HEK293 (cell line): ENCODE data around the gene LRRTM4.

ENCODE experiments used
- CTCF ChIA-PET: fragments of 350-600 bp; formaldehyde crosslinking; extraction: SDS; loops from one replicate; lab custom pipeline; 2021; ENCODE audit warnings: antibody characterized with exemption; lab: Yijun Ruan, JAX
- POLR2A ChIA-PET: fragments of 300-600 bp; formaldehyde crosslinking; extraction: SDS; loops from one replicate; lab custom pipeline; 2020; ENCODE audit warnings: antibody characterized with exemption, inconsistent platforms; lab: Yijun Ruan, JAX
- H3K27ac ChIP-seq: fragments of 200-500 bp; sonication (Bioruptor generic); 2 replicates; pipeline ENCODE4 v1.5.1; 2014; ENCODE audit warnings: low read depth, low read length, control low read depth, inconsistent platforms; ENCODE audit errors: extremely low read depth
- H3K36me3 ChIP-seq, 2 experiments: fragments of 200-500 bp in 1 of 2; sonication (Bioruptor generic) in 1 of 2; 1 replicate in 1 of 2; 2 replicates in 1 of 2; pipeline ENCODE4 v1.5.1; 2014 to 2017; ENCODE audit warnings: inconsistent platforms in 2 of 2, low read length in 2 of 2; ENCODE audit not compliant: control insufficient read depth in 2 of 2, insufficient read depth in 1 of 2
- H3K4me1 ChIP-seq: fragments of 200-500 bp; sonication (Bioruptor generic); 2 replicates; pipeline ENCODE4 v1.5.1; 2014; ENCODE audit warnings: mild to moderate bottlenecking, low read length, inconsistent platforms; ENCODE audit not compliant: control insufficient read depth, insufficient read depth
- H3K4me3 ChIP-seq: 2 replicates; pipeline ENCODE4 v1.5.1; 2011; ENCODE audit warnings: low read depth, mild to moderate bottlenecking, control low read depth, low read length, moderate library complexity
- H3K9me3 ChIP-seq: fragments of 200-500 bp; sonication (Bioruptor generic); 2 replicates; pipeline ENCODE4 v1.5.1; 2014; ENCODE audit warnings: low read depth, low read length, inconsistent platforms; ENCODE audit not compliant: control insufficient read depth, insufficient read depth
- HIC1 ChIP-seq: fragments of 450-650 bp; formaldehyde crosslinking; IDR thresholded peaks from 2 replicates; pipeline ENCODE4 v1.5.1; 2016; ENCODE audit warnings: missing biosample characterization, missing genetic modification characterization
- HOXD13 ChIP-seq: sonication (generic); formaldehyde crosslinking; IDR thresholded peaks from 2 replicates; pipeline ENCODE4 v1.8.0; 2022; ENCODE audit warnings: missing genetic modification reagents, borderline replicate concordance
- PRDM4 ChIP-seq: fragments of 450-650 bp; formaldehyde crosslinking; IDR thresholded peaks from 2 replicates; pipeline ENCODE4 v1.5.1; 2017; ENCODE audit warnings: missing biosample characterization, missing genetic modification characterization
- REPIN1 ChIP-seq: fragments of 450-650 bp; formaldehyde crosslinking; IDR thresholded peaks from 2 replicates; pipeline ENCODE4 v1.5.1; 2017; ENCODE audit warnings: missing biosample characterization, missing genetic modification characterization, low read depth
- SCRT1 ChIP-seq: fragments of 450-650 bp; formaldehyde crosslinking; IDR thresholded peaks from 2 replicates; pipeline ENCODE4 v1.5.1; 2016; ENCODE audit warnings: missing biosample characterization, missing genetic modification characterization, borderline replicate concordance
- SCRT2 ChIP-seq: fragments of 450-650 bp; formaldehyde crosslinking; IDR thresholded peaks from 2 replicates; pipeline ENCODE4 v1.5.1; 2016; ENCODE audit warnings: missing biosample characterization, missing genetic modification characterization
- WT1 ChIP-seq: fragments of 450-650 bp; formaldehyde crosslinking; IDR thresholded peaks from 2 replicates; pipeline ENCODE4 v1.5.1; 2016; ENCODE audit warnings: missing biosample characterization, missing genetic modification characterization
- ZBTB8A ChIP-seq: fragments of 450-650 bp; formaldehyde crosslinking; IDR thresholded peaks from 2 replicates; pipeline ENCODE4 v1.5.1; 2016; ENCODE audit warnings: missing biosample characterization, missing genetic modification characterization
- ZNF157 ChIP-seq: fragments of 450-650 bp; formaldehyde crosslinking; IDR thresholded peaks from 2 replicates; pipeline ENCODE4 v1.5.1; 2016; ENCODE audit warnings: missing biosample characterization, missing genetic modification characterization
- ZNF26 ChIP-seq: fragments of 450-650 bp; formaldehyde crosslinking; IDR thresholded peaks from 2 replicates; pipeline ENCODE4 v1.5.1; 2016; ENCODE audit warnings: missing biosample characterization, missing genetic modification characterization
- ZNF324 ChIP-seq: fragments of 450-650 bp; formaldehyde crosslinking; IDR thresholded peaks from 2 replicates; pipeline ENCODE4 v1.5.1; 2016; ENCODE audit warnings: missing biosample characterization, missing genetic modification characterization
- ZNF37A ChIP-seq: fragments of 450-650 bp; IDR thresholded peaks from 2 replicates; pipeline ENCODE4 v1.5.1; 2018; ENCODE audit warnings: missing biosample characterization, missing genetic modification characterization
- ZNF391 ChIP-seq: fragments of 450-650 bp; formaldehyde crosslinking; IDR thresholded peaks from 2 replicates; pipeline ENCODE4 v1.5.1; 2016; ENCODE audit warnings: low read depth, missing biosample characterization, missing genetic modification characterization, borderline replicate concordance
- ZNF426 ChIP-seq: fragments of 450-650 bp; formaldehyde crosslinking; IDR thresholded peaks from 2 replicates; pipeline ENCODE4 v1.5.1; 2017; ENCODE audit warnings: missing biosample characterization, missing genetic modification characterization, mild to moderate bottlenecking, inconsistent platforms, moderate library complexity
- ZNF510 ChIP-seq: fragments of 450-650 bp; formaldehyde crosslinking; IDR thresholded peaks from 2 replicates; pipeline ENCODE4 v1.5.1; 2018; ENCODE audit warnings: mild to moderate bottlenecking, missing genetic modification characterization, missing biosample characterization; ENCODE audit not compliant: insufficient replicate concordance
- ZNF768 ChIP-seq: fragments of 450-650 bp; formaldehyde crosslinking; IDR thresholded peaks from 2 replicates; pipeline ENCODE4 v1.5.1; 2018; ENCODE audit warnings: missing biosample characterization, mild to moderate bottlenecking, missing genetic modification characterization
- ZNF777 ChIP-seq: fragments of 450-650 bp; formaldehyde crosslinking; IDR thresholded peaks from 2 replicates; pipeline ENCODE4 v1.5.1; 2017; ENCODE audit warnings: missing biosample characterization, missing genetic modification characterization, borderline replicate concordance

Gene LRRTM4

GRCh38 chr2:77395011-77395410 lies 127.2 kb downstream of the LRRTM4 start (continued):
- TF ChIP-seq ZNF324 (tag by site-specific recombination) (no peak), ZNF777 (no peak), REPIN1 (tag by site-specific recombination) (no peak), ZNF768 (no peak), PRDM4 (no peak)

- CTCF ChIA-PET = interaction anchor here (0.6 kb wide), 1 partner anchor 340 kb away, joined by 3 read pairs; no protein-coding TSS in a partner anchor
- no peak overlapping the region for H3K27ac ChIP-seq
- no peaks in the 10 kb centered on the region for H3K4me1 ChIP-seq
- no peaks in the 10 kb centered on the region for H3K36me3 ChIP-seq
- H3K9me3 ChIP-seq = no peaks in the 10 kb centered on the region
- POLR2A ChIA-PET = no interaction called here
- TF ChIP-seq HOXD13 (CRISPR knock-in tag) (no peak), WT1 (tag by site-specific recombination) (no peak), ZNF777 (no peak), ZNF426 (no peak), SCRT2 (tag by site-specific recombination) (no peak), ZNF391 (tag by site-specific recombination) (no peak), ZBTB8A (tag by site-specific recombination) (no peak), REPIN1 (tag by site-specific recombination) (no peak), ZNF26 (tag by site-specific recombination) (no peak), ZNF510 (tag by site-specific recombination) (no peak), ZNF37A (tag by site-specific recombination) (no peak)
- H3K4me3 ChIP-seq = no peak overlapping the region
These were observed 131.1 kb downstream of the LRRTM4 start for GRCh38 chr2:77391119-77391518.

- POLR2A ChIA-PET = no interaction called here
- no peaks in the 10 kb centered on the region for H3K36me3 ChIP-seq
- H3K9me3 ChIP-seq = no peaks in the 10 kb centered on the region
- TF ChIP-seq ZNF157 (tag by site-specific recombination) = no peak
- TF ChIP-seq SCRT1 (tag by site-specific recombination) = no peak
- no peak for TF ChIP-seq HIC1
- H3K4me1 ChIP-seq = no peaks in the 10 kb centered on the region
- H3K27ac ChIP-seq = no peak overlapping the region
- CTCF ChIA-PET = interaction anchor here (0.6 kb wide), 1 partner anchor 1228 kb away, joined by 3 read pairs; no protein-coding TSS in a partner anchor
- no peak overlapping the region for H3K4me3 ChIP-seq
These were observed 134.9 kb downstream of the LRRTM4 start for GRCh38 chr2:77387324-77387723.
